GM13976 (cell line): ENCODE measurements around the gene CNTN6.
A peak's percentile ranks its signal among the peaks of the same experiment; 100 is the strongest.

Source experiments
- DNase-seq: peaks from one replicate; pipeline ENCODE4 v3.0.0; 2012; ENCODE audit warnings: low spot score
- CTCF ChIP-seq: IDR thresholded peaks from 2 replicates; pipeline ENCODE4 v1.5.1; 2012; ENCODE audit warnings: borderline replicate concordance, mild to moderate bottlenecking; ENCODE audit not compliant: insufficient read depth; ENCODE audit errors: extremely low read depth, missing control alignments, control extremely low read depth
- in situ Hi-C: fragments of 300-500 bp; cut with MboI; formaldehyde crosslinking; loops from one replicate; pipeline ENCODE4 v1.12.0; 2022; ENCODE audit warnings: low sequenced_read_pairs, mixed read lengths, inconsistent platforms; ENCODE audit not compliant: unreplicated experiment

The CNTN6 gene

GRCh38 chr3:1252061-1252430 is 159.2 kb downstream of the CNTN6 start:
- in situ Hi-C loops: no loop called here
- TF ChIP-seq CTCF: no peak
- DNase-seq: no peak

DNA sequence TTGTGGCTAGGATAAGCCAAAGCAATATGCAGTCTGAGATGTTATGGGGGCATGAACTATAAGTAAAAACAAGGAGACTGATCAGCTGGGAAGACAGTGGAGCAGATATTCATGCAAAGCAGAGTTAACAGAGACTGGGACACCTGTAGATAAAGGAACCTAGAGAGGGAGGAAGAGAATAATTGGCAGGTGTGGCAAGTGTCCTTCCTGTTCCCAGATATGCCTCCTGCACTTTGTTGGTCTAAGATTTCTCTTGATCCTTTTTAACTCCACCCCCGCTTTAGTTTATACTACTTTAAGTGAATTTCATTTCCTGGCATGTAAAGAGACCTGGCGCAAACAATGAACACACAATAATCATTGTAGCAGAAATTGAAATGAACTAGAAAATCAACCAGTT is 169.4 kb downstream of the CNTN6 start:
- DNase-seq: no peak
- in situ Hi-C loops: no loop called here
- no peak for TF ChIP-seq CTCF

DNA sequence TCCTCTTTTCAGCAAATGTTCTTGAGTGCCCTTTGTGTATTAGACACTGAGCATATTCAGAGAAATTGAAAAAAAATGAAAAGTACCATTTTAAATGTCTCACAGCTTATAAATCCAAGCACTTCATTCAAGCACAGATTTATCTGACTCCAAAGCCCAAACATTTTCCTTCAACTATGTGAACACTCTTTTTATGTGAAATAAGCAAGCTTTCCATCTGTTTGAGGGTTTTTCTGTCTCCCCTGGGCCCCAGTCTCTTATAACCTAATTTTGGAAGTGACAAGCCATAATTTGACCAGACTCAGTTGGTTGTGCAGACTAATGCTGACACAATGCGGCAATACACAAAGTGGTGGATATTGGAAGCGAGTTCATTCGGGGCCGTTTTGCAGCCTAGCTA is 170.3 kb downstream of the CNTN6 start:
- in situ Hi-C loops: no loop called here
- no peak for TF ChIP-seq CTCF
- DNase-seq: no peak

GRCh38 chr3:1269808-1270207 is 177.0 kb downstream of the CNTN6 start:
- DNase-seq: no peak
- TF ChIP-seq CTCF: no peak
- in situ Hi-C loops: no loop called here

GRCh38 chr3:1272546-1273265 is 179.9 kb downstream of the CNTN6 start:
- in situ Hi-C loops: no loop called here
- DNase-seq: no peak
- no peak for TF ChIP-seq CTCF

DNA sequence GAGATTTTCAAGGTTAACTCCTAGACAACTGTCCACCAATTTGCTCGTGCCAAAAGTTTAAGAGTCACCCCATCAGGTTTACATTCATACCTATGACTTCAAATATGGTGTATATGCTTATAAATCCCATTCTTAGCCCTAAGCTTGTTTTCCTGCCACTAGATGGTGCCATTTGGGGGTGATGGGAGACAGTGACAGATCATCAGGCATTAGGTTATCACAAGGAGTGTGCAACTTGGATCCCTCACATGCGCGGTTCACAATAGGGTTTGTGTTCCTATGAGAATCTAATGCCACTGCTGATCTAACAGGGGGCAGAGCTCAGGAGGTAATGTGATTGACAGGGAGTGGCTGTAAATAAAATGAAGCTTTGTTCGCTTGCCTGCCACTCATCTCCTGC is 182.7 kb downstream of the CNTN6 start:
- DNase-seq: no peak
- peak; percentile 31 for TF ChIP-seq CTCF
- in situ Hi-C loops: no loop called here
